SK-N-SH treated with all-trans-retinoic acid at 6 μM for 48 hours (cell line): ENCODE results near the gene RASSF5.

Experiments
- CSDC2 ChIP-seq: fragments of 250-450 bp; sonication (Bioruptor Pico); IDR thresholded peaks from 2 replicates; pipeline ENCODE4 v1.5.0; 2020; ENCODE audit warnings: mild to moderate bottlenecking, moderate library complexity
- TCF4 ChIP-seq: fragments of 250-450 bp; sonication (Bioruptor Pico); IDR thresholded peaks from 2 replicates; pipeline ENCODE4 v1.8.0; 2021; ENCODE audit warnings: mild to moderate bottlenecking, moderate library complexity, borderline replicate concordance
- TOX ChIP-seq: fragments of 250-450 bp; sonication (Bioruptor Pico); IDR thresholded peaks from 2 replicates; pipeline ENCODE4 v1.8.0; 2021; ENCODE audit warnings: mild to moderate bottlenecking, moderate library complexity, borderline replicate concordance
- ZFP30 ChIP-seq: fragments of 450-650 bp; formaldehyde crosslinking; IDR thresholded peaks from 2 replicates; pipeline ENCODE4 v1.5.0; 2022; ENCODE audit warnings: mild to moderate bottlenecking, moderate library complexity
- TF ChIP-seq, protein P1 (sequence below): fragments of 250-450 bp; sonication (Bioruptor Pico); IDR thresholded peaks from 2 replicates; pipeline ENCODE4 v1.8.0; 2020; ENCODE audit warnings: mild to moderate bottlenecking, moderate library complexity, borderline replicate concordance
- TF ChIP-seq, protein P2 (sequence below): fragments of 250-450 bp; sonication (Bioruptor Pico); IDR thresholded peaks from 2 replicates; pipeline ENCODE4 v1.8.0; 2021; ENCODE audit warnings: low read depth, mild to moderate bottlenecking, moderate library complexity, borderline replicate concordance

DNA sequence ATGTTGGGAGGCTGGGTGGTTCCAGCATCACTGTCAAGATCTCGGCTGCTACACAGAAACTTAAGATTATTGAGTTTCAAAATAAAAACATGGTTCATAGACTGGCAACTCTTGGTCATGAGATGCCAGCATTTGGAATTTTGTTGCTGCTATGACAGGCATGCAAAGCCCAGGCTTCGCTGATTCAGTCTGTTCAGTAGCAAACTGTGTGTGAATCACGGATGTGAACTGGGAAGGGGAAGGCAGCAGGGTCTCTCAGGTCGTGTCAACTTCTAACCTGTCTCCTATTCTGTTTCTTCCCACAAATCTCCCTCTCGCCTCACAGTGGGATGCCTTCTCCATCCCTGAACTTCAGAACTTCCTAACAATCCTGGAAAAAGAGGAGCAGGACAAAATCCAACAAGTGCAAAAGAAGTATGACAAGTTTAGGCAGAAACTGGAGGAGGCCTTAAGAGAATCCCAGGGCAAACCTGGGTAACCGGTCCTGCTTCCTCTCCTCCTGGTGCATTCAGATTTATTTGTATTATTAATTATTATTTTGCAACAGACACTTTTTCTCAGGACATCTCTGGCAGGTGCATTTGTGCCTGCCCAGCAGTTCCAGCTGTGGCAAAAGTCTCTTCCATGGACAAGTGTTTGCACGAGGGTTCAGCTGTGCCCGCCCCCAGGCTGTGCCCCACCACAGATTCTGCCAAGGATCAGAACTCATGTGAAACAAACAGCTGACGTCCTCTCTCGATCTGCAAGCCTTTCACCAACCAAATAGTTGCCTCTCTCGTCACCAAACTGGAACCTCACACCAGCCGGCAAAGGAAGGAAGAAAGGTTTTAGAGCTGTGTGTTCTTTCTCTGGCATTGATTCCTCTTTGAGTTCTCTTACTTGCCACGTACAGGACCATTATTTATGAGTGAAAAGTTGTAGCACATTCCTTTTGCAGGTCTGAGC is 79.4 kb downstream of the RASSF5 start:
- TF ChIP-seq TOX (CRISPR knock-in tag) (no peak), TCF4 (CRISPR knock-in tag) (no peak), CSDC2 (no peak), ZFP30 (CRISPR knock-in tag) (no peak)
- TF ChIP-seq, protein P1, sequence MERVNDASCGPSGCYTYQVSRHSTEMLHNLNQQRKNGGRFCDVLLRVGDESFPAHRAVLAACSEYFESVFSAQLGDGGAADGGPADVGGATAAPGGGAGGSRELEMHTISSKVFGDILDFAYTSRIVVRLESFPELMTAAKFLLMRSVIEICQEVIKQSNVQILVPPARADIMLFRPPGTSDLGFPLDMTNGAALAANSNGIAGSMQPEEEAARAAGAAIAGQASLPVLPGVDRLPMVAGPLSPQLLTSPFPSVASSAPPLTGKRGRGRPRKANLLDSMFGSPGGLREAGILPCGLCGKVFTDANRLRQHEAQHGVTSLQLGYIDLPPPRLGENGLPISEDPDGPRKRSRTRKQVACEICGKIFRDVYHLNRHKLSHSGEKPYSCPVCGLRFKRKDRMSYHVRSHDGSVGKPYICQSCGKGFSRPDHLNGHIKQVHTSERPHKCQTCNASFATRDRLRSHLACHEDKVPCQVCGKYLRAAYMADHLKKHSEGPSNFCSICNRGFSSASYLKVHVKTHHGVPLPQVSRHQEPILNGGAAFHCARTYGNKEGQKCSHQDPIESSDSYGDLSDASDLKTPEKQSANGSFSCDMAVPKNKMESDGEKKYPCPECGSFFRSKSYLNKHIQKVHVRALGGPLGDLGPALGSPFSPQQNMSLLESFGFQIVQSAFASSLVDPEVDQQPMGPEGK (CRISPR knock-in tag), result no peak
- TF ChIP-seq, protein P2, sequence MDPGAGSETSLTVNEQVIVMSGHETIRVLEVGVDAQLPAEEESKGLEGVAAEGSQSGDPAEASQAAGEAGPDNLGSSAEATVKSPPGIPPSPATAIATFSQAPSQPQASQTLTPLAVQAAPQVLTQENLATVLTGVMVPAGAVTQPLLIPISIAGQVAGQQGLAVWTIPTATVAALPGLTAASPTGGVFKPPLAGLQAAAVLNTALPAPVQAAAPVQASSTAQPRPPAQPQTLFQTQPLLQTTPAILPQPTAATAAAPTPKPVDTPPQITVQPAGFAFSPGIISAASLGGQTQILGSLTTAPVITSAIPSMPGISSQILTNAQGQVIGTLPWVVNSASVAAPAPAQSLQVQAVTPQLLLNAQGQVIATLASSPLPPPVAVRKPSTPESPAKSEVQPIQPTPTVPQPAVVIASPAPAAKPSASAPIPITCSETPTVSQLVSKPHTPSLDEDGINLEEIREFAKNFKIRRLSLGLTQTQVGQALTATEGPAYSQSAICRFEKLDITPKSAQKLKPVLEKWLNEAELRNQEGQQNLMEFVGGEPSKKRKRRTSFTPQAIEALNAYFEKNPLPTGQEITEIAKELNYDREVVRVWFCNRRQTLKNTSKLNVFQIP (CRISPR knock-in tag), result no peak
